ENCODE measurements around the gene SEC24C. TPM values are rescaled to one million over a fixed set of nuclear protein-coding genes. Genes with fewer than 3 reads are reported as not detected.

Gene SEC24C
- total and polyA plus RNA-seq, 7 donors, result 28.8 to 60.5 (median 52.3) TPM

- Histone ChIP-seq H3K9me3 (no peaks in the 10 kb centered on the region), H3K27me3 (ENCODE audit: insufficient read depth in 3 of 3, low read length in 2 of 3) (no peaks in the 10 kb centered on the region), H3K4me1 (no peaks in the 10 kb centered on the region), H3K27ac (no peak overlapping the region), H3K4me3 (no peak overlapping the region), H3K36me3 (ENCODE audit: insufficient read depth in 1 of 2, low read depth in 1 of 2) (peaks cover 17 to 100% of the 10 kb centered on the region in 2 donors)
- no peak for TF ChIP-seq CTCF (IDR thresholded peaks at IDR 0.05)
- peak in 2 of 4 donors; percentile 7 to 9 for ATAC-seq
- 66 to 68% (median 68%) methylated on average over 9 of the region's 9 CpGs for WGBS, 3 donors
- peak in 1 of 2 donors; percentile 41 for DNase-seq
- intact Hi-C loops (cut with DNase I), result no loop called here
Observed at GRCh38 chr10:73799899-73800559, 55.9 kb downstream of the SEC24C start.

GRCh38 chr10:73800560-73801252, 56.5 kb downstream of the SEC24C start:
- TF ChIP-seq CTCF (IDR thresholded peaks at IDR 0.05), result no peak
- Histone ChIP-seq H3K36me3 (ENCODE audit: insufficient read depth in 1 of 2, low read depth in 1 of 2) (peaks cover 17 to 100% of the 10 kb centered on the region in 2 donors), H3K4me1 (no peaks in the 10 kb centered on the region), H3K27ac (no peak overlapping the region), H3K4me3 (no peak overlapping the region), H3K27me3 (ENCODE audit: insufficient read depth in 3 of 3, low read length in 2 of 3) (no peaks in the 10 kb centered on the region), H3K9me3 (no peaks in the 10 kb centered on the region)
- DNase-seq, result peak in 1 of 2 donors; percentile 51
- peak in 2 of 4 donors; percentile 4 to 5 for ATAC-seq
- WGBS, 3 donors, result 73 to 78% (median 74%) methylated on average over 20 of the region's 20 CpGs
- intact Hi-C loops (cut with DNase I), result no loop called here

GRCh38 chr10:73801253-73801590, 57.0 kb downstream of the SEC24C start:
- Histone ChIP-seq H3K4me1 (no peaks in the 10 kb centered on the region), H3K4me3 (no peak overlapping the region), H3K36me3 (ENCODE audit: insufficient read depth in 1 of 2, low read depth in 1 of 2) (peaks cover 17 to 100% of the 10 kb centered on the region in 2 donors), H3K27me3 (ENCODE audit: insufficient read depth in 3 of 3, low read length in 2 of 3) (no peaks in the 10 kb centered on the region), H3K27ac (no peak overlapping the region), H3K9me3 (no peaks in the 10 kb centered on the region)
- TF ChIP-seq CTCF (IDR thresholded peaks at IDR 0.05), result no peak
- DNase-seq (peak in 1 of 2 donors; percentile 53), ATAC-seq (peak in 1 of 4 donors; percentile 1)
- intact Hi-C loops (cut with DNase I), result no loop called here
- WGBS, 3 donors, result 89 to 94% (median 91%) methylated on average over 13 of the region's 13 CpGs

- Histone ChIP-seq H3K36me3 (ENCODE audit: insufficient read depth in 1 of 2, low read depth in 1 of 2) (peaks cover 11 to 100% of the 10 kb centered on the region in 2 donors), H3K4me1 (no peaks in the 10 kb centered on the region), H3K9me3 (no peaks in the 10 kb centered on the region), H3K27me3 (ENCODE audit: insufficient read depth in 3 of 3, low read length in 2 of 3) (no peaks in the 10 kb centered on the region), H3K4me3 (no peak overlapping the region), H3K27ac (no peak overlapping the region)
- DNase-seq (peak in 1 of 2 donors; percentile 49), ATAC-seq (peak in 2 of 4 donors; percentile 16 to 22)
- 71 to 79% (median 71%) methylated on average over 11 of the region's 11 CpGs for WGBS, 3 donors
- TF ChIP-seq CTCF (IDR thresholded peaks at IDR 0.05), result no peak
- intact Hi-C loops (cut with DNase I), result loop anchor here in 1 of 2 donors (2.0 kb wide), 1 partner anchor 14 kb away; no protein-coding TSS in a partner anchor
Observed at GRCh38 chr10:73802276-73802991, 58.3 kb downstream of the SEC24C start.

All from psoas muscle (tissue), 8 donors.